ENCODE measurements around the gene ICAM3.
"Not testable (repeated sequence)": the region's sequence is repeated elsewhere in the genome, so short reads cannot be mapped to it uniquely, and the experiment has no call there.

Gene ICAM3

GRCh38 chr19:10339380-10339960 is at the start of gene ICAM3:
TSS of gene ICAM3 (minus strand) at chr19:10339624. CDS start at chr19:10339614, 10 bp downstream.
- no peak for FAIRE-seq

- FAIRE-seq, result peak; percentile 65
Measured at GRCh38 chr19:10388957-10389356, 49.5 kb upstream of the ICAM3 start.

GRCh38 chr19:10384580-10384979 is 45.2 kb upstream of the ICAM3 start:
- no peak for FAIRE-seq

GRCh38 chr19:10383223-10383499 is 43.7 kb upstream of the ICAM3 start:
- FAIRE-seq, result not testable (repeated sequence)

GRCh38 chr19:10380313-10381102 is 41.1 kb upstream of the ICAM3 start, which contains the start of gene TYK2:
TSS of gene TYK2 (minus strand) at chr19:10380572. CDS start at chr19:10378406, 2,166 bp downstream.
- peak; percentile 97 for FAIRE-seq

- no peak for FAIRE-seq
Measured at GRCh38 chr19:10379880-10380312, 40.5 kb upstream of the ICAM3 start.

GRCh38 chr19:10378124-10378523 is 38.7 kb upstream of the ICAM3 start:
- FAIRE-seq, result no peak

GRCh38 chr19:10377140-10377640 is 37.8 kb upstream of the ICAM3 start:
- FAIRE-seq, result not testable (repeated sequence)

- FAIRE-seq, result no peak
Measured at GRCh38 chr19:10374931-10375330, 35.5 kb upstream of the ICAM3 start.

- no peak for FAIRE-seq
Measured at GRCh38 chr19:10372690-10373089, 33.3 kb upstream of the ICAM3 start.

GRCh38 chr19:10368101-10368803 is 28.8 kb upstream of the ICAM3 start:
- no peak for FAIRE-seq

- not testable (repeated sequence) for FAIRE-seq
Measured at GRCh38 chr19:10366950-10367512, 27.6 kb upstream of the ICAM3 start.

- FAIRE-seq, result no peak
Measured at GRCh38 chr19:10365518-10365917, 26.1 kb upstream of the ICAM3 start.

- FAIRE-seq, result no peak
Measured at GRCh38 chr19:10364644-10365043, 25.2 kb upstream of the ICAM3 start.

- FAIRE-seq, result no peak
Measured at GRCh38 chr19:10363789-10364281, 24.4 kb upstream of the ICAM3 start.

GRCh38 chr19:10362259-10362658 is 22.8 kb upstream of the ICAM3 start:
- FAIRE-seq, result no peak

GRCh38 chr19:10361569-10362011 is 22.2 kb upstream of the ICAM3 start:
- FAIRE-seq, result no peak

- no peak for FAIRE-seq
Measured at GRCh38 chr19:10356431-10356830, 17.0 kb upstream of the ICAM3 start.

- no peak for FAIRE-seq
Measured at GRCh38 chr19:10353793-10354391, 14.5 kb upstream of the ICAM3 start.

- FAIRE-seq, result no peak
Measured at GRCh38 chr19:10352764-10353671, 13.6 kb upstream of the ICAM3 start.

- no peak for FAIRE-seq
Measured at GRCh38 chr19:10346509-10346908, 7.1 kb upstream of the ICAM3 start.

- FAIRE-seq, result no peak
Measured at GRCh38 chr19:10344780-10345179, 5.4 kb upstream of the ICAM3 start.
